ENCODE results near the gene CSTF1. TPM values are rescaled to one million over a fixed set of nuclear protein-coding genes. Genes with fewer than 3 reads are reported as not detected.
A peak's percentile ranks its signal among the peaks of the same experiment; 100 is the strongest.

The CSTF1 gene
- total and polyA plus RNA-seq, 2 donors (not counting 3 experiments of a cell fraction or from before 2014, with no cell fraction given): 39.6 to 49.3 TPM

DNA sequence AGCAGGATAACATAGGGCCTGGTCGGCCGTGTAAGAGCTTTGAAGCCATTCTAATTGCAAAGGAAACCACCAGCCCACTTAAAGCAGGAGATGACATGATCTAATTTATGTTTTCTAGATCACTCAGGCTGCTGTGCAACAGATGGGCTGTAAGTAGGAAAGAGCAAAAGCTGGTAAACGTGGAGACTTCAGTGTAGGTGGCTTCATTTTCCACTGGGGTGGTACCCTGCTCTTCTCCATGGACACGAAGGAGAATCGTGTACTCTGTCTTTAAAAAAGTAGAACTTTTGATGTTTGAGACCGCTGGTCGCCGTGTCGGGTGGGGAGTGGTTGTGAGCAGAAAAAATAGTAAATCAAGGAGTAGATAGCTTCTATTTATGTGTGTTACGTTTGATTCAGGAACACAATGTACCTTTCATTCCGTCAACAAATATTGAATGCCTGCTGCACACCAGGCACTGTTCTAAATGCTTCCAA, 26.0 kb downstream of the CSTF1 start:
- peak overlapping the region; percentile 58 for H2AFZ ChIP-seq (ENCODE audit: low read depth, low read length)
- peak overlapping the region; percentile 80 for H3K27ac ChIP-seq (ENCODE audit: insufficient read depth, low read depth, low read length)
- H3K9me3 ChIP-seq (replicated peaks; ENCODE audit: control insufficient read depth, insufficient read depth, low read length): no peaks in the 10 kb centered on the region
- dilution Hi-C loops (cut with MboI; ENCODE audit: extremely low pct_ligation_motif_present, low sequenced_read_pairs) (no loop called here), intact Hi-C loops (cut with micrococcal nuclease) (loop anchor here (2.0 kb wide), 1 partner anchor 60 kb away; the partner anchor contains the start of gene FAM210B)
- ChIA-PET CTCF (interaction anchor here (1.0 to 2.0 kb wide), 4 partner anchors 20 to 965 kb away, joined by 3 to 4 read pairs (median 4); no protein-coding TSS in a partner anchor), POLR2A (no interaction called here)
- no peaks in the 10 kb centered on the region for H3K27me3 ChIP-seq (ENCODE audit: control insufficient read depth in 2 of 2, insufficient read depth in 2 of 2, low read length in 2 of 2)
- no peak for FAIRE-seq
- BruUV-seq (replicated peaks): TSS peak; percentile 81
- H3K36me3 ChIP-seq (ENCODE audit: control insufficient read depth in 2 of 2, extremely low read depth in 1 of 2, insufficient read depth in 2 of 2, low read length in 2 of 2): no peaks in the 10 kb centered on the region
- H3K4me3 ChIP-seq (replicated peaks in 1 of 3; ENCODE audit: insufficient read depth in 1 of 3, low read depth in 1 of 3, low read length in 3 of 3): no peak overlapping the region
- no peak for TF ChIP-seq POLR2AphosphoS5 (IDR thresholded peaks at IDR 0.05; ENCODE audit: insufficient read depth, low read depth, low read length)
- DNase-seq (ENCODE audit: low read depth, low spot score): no peak
- H3K4me2 ChIP-seq (ENCODE audit: insufficient read depth, low read length): peak overlapping the region; percentile 79
- peak overlapping the region; percentile 37 for H3K9ac ChIP-seq (replicated peaks; ENCODE audit: extremely low read depth, insufficient read depth, low read length)
- no peaks in the 10 kb centered on the region for H4K20me1 ChIP-seq (replicated peaks; ENCODE audit: control insufficient read depth, extremely low read depth, insufficient read depth, low read length)
- H3K4me1 ChIP-seq (ENCODE audit: control insufficient read depth, extremely low read depth, insufficient read depth, low read length): peaks cover 42% of the 10 kb centered on the region
- no peaks in the 10 kb centered on the region for H3K9me1 ChIP-seq (replicated peaks; ENCODE audit: control insufficient read depth, extremely low read depth, insufficient read depth, low read length)
- H3K79me2 ChIP-seq (ENCODE audit: control insufficient read depth, insufficient read depth, low read length): no peaks in the 10 kb centered on the region

DNA sequence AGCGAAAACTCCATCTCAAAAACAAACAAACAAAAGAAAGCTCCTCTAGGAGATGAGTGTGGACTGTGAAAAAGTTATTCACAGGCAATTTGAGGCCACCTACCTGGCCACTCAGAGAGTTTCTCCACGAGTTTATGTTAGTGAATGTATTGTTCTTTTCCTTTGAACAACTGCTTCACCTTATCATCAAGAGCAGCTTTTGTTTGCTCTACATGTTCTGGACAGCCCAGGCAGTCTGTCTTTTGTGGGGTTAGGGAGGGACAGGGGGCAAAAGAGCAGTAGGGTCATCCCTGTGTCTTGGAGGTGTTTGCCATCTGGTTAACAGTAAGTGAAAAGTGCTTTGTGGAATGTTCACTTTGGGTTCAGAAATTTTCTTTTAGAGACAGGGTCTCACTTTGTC, 27.6 kb downstream of the CSTF1 start:
- CTCF ChIA-PET: interaction anchor here (1.0 to 1.2 kb wide), 2 partner anchors 8 to 27 kb away, joined by 3 read pairs; no protein-coding TSS in a partner anchor
- DNase-seq (ENCODE audit: low read depth, low spot score) (no peak), FAIRE-seq (no peak)
- H3K9me1 ChIP-seq (replicated peaks; ENCODE audit: control insufficient read depth, extremely low read depth, insufficient read depth, low read length): no peaks in the 10 kb centered on the region
- BruUV-seq (replicated peaks): no TSS peak
- no peaks in the 10 kb centered on the region for H4K20me1 ChIP-seq (replicated peaks; ENCODE audit: control insufficient read depth, extremely low read depth, insufficient read depth, low read length)
- H3K27ac ChIP-seq (ENCODE audit: insufficient read depth, low read depth, low read length): no peak overlapping the region
- intact Hi-C loops (cut with micrococcal nuclease) (no loop called here), dilution Hi-C loops (cut with MboI; ENCODE audit: extremely low pct_ligation_motif_present, low sequenced_read_pairs) (no loop called here)
- peaks cover 42% of the 10 kb centered on the region for H3K4me1 ChIP-seq (ENCODE audit: control insufficient read depth, extremely low read depth, insufficient read depth, low read length)
- no peak overlapping the region for H3K9ac ChIP-seq (replicated peaks; ENCODE audit: extremely low read depth, insufficient read depth, low read length)
- H3K27me3 ChIP-seq (ENCODE audit: control insufficient read depth in 2 of 2, insufficient read depth in 2 of 2, low read length in 2 of 2): peaks cover 1 to 4% of the 10 kb centered on the region in 2 experiments
- no peaks in the 10 kb centered on the region for H3K79me2 ChIP-seq (ENCODE audit: control insufficient read depth, insufficient read depth, low read length)
- H3K4me3 ChIP-seq (replicated peaks in 1 of 3; ENCODE audit: insufficient read depth in 1 of 3, low read depth in 1 of 3, low read length in 3 of 3): no peak overlapping the region
- no peaks in the 10 kb centered on the region for H3K9me3 ChIP-seq (replicated peaks; ENCODE audit: control insufficient read depth, insufficient read depth, low read length)
- POLR2A ChIA-PET: no interaction called here
- no peak overlapping the region for H3K4me2 ChIP-seq (ENCODE audit: insufficient read depth, low read length)
- TF ChIP-seq, protein P1, sequence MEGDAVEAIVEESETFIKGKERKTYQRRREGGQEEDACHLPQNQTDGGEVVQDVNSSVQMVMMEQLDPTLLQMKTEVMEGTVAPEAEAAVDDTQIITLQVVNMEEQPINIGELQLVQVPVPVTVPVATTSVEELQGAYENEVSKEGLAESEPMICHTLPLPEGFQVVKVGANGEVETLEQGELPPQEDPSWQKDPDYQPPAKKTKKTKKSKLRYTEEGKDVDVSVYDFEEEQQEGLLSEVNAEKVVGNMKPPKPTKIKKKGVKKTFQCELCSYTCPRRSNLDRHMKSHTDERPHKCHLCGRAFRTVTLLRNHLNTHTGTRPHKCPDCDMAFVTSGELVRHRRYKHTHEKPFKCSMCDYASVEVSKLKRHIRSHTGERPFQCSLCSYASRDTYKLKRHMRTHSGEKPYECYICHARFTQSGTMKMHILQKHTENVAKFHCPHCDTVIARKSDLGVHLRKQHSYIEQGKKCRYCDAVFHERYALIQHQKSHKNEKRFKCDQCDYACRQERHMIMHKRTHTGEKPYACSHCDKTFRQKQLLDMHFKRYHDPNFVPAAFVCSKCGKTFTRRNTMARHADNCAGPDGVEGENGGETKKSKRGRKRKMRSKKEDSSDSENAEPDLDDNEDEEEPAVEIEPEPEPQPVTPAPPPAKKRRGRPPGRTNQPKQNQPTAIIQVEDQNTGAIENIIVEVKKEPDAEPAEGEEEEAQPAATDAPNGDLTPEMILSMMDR (IDR thresholded peaks at IDR 0.05; ENCODE audit: extremely low read depth in 1 of 2, insufficient read depth in 1 of 2, low read depth in 1 of 2, low read length in 2 of 2): no peak
- no peak overlapping the region for H2AFZ ChIP-seq (ENCODE audit: low read depth, low read length)
- H3K36me3 ChIP-seq (ENCODE audit: control insufficient read depth in 2 of 2, extremely low read depth in 1 of 2, insufficient read depth in 2 of 2, low read length in 2 of 2): no peaks in the 10 kb centered on the region
